Eye (tissue), 1 donor: ENCODE data around the gene LHX4.
"Not testable (repeated sequence)": the region's sequence is repeated elsewhere in the genome, so short reads cannot be mapped to it uniquely, and the experiment has no call there.

ENCODE experiments used
- DNase-seq: peaks from one replicate; pipeline ENCODE4 v3.0.0-alpha.2; 2015

LHX4 gene

GRCh38 chr1:180198196-180198595 lies 31.9 kb upstream of the LHX4 start:
- peak; percentile 55 for DNase-seq

DNA sequence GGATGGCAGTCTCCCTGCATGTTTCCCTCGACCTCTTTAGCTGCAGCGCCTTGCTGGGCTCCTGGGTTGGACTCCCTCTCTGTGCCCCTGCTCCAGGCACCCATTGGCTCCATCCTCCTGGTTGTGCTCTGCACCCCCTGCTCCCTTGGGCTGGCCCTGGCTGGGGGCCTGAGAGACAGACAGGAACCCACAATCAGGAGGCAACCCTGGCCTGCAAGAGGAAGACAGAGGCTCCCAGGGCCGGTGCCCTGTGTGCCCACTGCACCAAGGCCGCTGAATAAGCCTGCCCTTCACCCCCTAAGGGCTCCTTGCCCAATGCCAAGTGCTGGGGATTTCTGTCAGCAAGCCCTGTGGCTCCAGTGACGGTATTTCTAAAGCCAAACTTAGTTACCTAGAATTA lies 31.5 kb upstream of the LHX4 start:
- no peak for DNase-seq

GRCh38 chr1:180199018-180199417 lies 31.0 kb upstream of the LHX4 start:
- no peak for DNase-seq

DNA sequence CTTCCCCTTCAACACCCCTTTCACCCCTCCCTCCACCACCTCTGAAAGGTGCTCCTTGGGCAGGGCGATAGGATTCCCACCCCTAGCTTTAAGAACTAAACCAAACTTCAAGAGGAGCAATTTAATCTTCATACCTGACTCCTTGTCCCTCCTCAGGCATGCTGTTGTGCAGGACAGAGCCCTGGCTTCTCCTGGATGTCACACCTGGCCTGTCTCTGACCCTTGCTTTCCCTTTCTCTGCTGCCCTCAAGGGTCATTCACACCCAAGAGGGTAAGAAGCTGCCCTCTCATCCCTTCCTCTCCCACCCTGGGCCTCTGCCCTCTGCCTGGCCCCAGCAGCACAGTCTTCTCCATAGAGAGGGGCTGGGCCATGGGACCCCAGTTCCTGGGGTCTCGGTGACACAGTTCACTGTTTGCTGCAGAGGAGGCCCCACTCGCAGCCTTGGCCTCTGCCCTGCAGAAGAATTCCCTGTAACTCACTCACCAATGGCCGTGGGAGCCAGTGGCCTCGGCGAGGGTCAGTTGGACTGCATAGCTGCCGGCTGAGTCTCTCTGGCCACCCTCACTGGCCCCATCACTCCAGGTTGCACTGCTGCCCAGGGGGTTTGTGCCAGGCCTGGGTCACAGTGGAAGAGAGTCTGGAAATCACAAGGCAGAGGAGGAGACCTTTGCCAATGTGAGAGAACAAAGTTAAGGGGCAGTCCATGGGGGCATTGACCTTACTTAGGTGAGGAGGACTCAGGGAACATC lies 28.4 kb upstream of the LHX4 start:
- no peak for DNase-seq

DNA sequence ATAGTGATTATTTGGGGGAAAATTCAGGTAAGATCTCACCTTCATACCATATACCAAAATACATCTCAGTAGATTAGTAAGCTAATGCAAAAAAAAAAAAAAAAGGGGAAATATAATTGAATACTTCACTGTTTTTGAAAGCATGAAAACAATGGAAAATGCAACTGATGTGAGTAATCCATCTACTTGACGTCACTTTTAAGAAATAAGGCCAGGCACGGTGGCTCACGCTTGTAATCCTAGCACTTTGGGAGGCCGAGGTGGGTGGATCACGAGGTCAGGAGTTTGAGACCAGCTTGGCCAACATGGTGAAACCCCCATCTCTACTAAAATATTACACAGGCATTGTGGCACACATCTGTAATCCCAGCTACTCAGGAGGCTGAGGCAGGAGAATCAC lies 27.5 kb upstream of the LHX4 start:
- not testable (repeated sequence) for DNase-seq

DNA sequence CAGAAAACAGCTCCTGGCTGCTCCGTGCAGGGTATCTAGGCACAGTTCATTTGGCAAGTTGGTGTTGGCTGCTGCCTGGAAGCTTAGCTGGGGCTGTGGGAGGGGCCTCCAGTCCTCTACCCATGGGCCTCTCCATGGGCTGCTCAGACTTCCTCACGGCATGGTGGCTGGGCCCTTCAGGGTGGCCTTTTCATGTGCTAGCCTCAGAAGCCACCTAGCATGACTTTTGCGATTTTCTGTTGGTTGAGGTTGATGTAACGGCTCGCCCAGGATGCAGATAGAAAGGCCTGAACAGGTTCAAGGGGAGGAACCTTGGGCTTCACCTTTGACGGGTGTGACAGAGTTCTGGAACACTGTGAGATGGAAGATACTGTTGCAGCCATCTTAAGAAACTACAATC lies 25.8 kb upstream of the LHX4 start:
- DNase-seq, result no peak

DNA sequence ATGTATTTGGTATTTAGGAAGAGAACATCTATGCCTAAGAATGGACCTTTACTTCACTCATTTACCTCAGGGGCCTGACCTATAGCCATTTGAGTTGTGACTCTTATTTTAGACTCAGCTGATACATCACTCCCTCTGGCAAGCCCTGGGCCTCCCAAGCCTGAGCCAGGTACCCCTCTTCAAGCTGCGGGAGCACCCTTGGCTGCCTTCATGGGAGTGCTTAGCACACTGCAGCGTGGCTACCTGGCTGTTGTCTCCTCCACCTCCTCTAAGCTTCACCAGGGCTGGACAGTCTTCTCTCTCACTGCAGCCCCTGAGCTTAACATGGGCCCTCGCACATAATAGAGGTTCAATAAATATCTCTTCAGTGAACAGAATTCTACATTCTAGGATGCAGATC lies 23.5 kb upstream of the LHX4 start:
- no peak for DNase-seq

DNA sequence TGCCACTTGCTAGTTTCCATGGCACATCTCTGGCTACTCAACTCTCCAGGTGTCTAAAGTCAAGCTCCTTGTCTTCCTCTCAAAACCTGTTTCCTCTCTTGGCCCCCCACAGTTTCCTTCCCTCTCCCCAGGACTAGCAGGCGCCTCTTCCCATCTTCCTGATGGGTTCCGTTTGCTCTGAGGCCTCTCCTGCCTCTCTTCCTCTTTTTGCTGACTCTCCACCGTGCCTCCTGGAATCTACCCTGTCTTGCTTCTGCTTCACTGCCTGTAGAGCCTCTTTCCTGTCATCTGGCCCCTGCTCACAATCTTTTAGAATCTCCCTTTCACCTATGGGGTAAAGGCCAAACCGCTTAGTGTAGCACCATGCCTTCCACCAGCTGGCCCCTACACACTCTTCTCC lies 21.8 kb upstream of the LHX4 start:
- no peak for DNase-seq

DNA sequence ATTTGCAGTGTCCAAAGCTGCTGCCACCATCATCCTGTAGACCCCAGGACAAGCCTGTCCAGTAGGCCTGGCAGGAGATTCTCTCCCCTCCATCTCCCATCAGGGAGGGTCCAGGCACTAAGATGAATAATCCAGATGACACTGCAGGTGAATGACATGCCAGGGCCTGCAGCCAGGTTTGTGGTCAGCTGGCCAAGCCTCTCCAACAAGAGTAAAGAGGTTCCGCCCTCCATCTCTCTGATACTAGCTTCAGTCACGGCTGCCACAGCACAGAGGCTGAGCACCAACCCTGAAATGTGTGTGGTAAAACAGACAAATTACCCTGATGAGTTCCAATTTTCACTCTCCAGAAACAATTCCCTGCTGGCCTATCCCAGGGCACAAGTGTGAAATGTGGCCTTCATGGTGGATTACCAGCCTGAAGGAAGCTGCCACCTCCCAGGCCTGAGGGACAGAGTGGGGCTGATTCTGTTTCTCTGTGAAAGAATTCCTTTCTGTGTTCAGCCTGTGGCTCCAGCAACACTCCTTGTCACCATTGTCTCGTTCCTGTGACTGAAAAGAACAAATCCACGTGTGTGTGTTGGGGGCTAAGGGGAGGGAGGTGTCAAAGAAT lies 19.9 kb upstream of the LHX4 start:
- no peak for DNase-seq

- DNase-seq, result no peak
These were observed 18.8 kb upstream of the LHX4 start for GRCh38 chr1:180211156-180211859.

GRCh38 chr1:180211860-180212229 lies 18.2 kb upstream of the LHX4 start:
- DNase-seq, result no peak

- DNase-seq, result no peak
These were observed 16.5 kb upstream of the LHX4 start for GRCh38 chr1:180213401-180214170.

DNA sequence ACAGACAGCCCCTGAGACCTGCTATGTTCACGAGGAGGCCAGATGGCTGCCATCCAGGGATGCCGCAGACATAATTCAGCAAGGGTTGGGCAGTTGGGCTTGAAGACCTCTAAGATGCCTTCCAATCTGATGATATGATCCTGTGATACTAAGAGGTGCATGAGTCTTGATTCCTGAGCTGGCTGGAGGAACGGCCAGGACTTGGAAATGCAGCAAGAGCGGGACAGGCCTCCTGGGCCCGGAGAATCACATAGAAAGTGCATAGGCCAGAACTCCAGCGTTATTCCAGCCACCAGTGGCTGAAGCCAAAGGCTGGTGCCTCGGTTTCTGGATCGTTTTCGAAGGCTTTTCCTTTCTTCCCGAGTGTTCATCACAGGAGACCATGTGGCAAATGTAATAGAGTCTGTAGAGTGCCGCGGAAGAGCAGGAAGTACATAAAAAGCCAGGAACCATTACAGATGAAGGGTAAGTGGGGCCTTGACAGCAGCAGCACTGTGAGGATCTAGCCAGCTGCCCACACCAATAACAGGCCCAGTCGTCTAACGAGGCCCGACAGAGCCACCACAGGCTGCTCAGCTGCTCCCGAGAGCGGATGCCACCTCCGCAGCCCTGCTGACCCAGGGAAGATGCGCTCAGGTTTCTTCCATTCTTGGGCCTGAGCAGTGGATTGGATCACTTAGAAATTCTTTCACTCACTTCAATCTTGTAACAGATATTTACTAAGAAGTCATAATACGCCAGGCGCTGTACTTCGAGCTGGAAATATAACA lies 14.0 kb upstream of the LHX4 start:
- no peak for DNase-seq

DNA sequence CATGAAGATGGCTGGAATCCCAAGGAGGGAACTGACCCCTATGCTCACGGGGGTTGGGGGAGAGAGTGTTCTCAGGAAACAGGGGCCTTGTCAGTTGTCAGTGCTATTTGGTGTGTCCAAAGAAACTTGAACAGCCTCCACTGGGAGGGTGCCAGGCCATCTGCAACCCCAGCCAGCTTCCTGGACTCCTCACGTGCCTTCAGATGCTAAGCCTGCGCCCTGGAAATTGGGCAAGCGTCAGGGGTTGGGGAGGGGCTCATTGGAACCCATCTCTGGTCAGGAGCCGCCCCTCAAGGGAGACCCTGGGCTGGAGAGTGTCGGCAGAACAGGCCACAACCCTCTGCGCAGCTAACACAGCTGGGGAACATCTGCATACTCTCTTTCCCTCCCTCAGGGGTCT lies 13.1 kb upstream of the LHX4 start:
- no peak for DNase-seq

DNA sequence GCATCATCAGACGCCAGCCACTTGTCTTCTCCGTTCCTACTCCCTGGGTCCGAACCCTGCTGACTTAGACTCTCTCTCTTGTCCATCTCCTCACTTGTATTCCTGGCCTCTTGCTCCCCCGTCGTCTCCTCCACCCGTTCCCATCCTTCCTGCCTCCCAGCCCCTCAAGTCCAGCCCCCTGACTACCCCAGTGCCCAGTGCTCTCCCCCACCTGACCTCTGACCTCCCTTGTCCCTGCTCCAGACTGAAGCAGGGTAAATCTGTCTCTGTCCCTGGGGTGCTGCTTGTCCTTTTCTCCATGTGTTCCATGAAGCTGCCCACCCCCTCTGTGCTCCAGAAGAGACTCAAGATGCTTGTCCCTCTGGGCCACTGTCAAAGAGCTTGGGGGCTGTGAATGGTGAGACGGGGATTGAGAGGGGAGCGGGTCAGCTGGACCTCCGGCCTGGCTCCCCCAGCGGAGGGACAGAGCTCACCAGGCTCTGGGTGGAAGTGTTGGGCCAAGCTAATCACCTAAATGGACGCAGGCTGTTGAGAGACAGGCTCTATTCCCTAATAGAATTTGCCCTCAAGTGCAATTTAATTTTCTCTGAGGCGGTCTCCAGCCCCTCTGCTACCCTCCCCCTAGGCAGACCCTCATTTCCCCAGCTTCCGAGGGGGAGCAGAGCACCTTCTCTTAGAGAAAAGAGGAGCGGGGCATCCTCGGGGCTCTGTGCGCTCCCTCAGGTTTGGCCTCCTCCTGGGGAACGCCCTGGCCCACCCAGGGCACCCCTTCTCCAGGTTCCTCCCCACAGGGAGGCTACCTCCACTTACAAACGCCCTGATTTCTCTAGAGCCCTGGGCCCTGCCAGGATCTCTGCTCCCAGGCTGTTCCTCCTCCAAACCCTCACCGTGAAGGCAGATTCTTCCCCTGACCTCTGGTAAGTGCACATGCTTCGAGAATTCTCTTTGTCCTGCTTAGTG lies 11.0 kb upstream of the LHX4 start:
- DNase-seq, result no peak

DNA sequence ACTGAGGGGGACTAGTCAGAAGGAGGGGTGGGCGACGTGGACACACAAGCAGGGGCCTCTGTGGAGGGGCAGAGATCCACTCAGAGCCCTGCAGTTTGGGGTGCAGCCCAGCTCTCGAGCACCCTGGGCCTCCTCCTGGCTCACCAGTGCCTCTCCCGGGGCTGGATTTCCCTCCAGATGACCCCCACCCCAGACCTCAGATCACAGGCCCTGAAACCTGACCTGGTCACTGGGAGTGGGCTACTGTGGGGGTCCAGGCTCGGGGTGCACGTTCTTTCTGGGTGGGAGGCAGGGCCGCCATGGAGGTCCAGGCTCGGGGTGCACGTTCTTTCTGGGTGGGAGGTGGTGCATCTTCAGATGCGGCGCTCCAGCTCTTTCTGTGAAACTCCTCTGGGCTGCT lies 10.3 kb upstream of the LHX4 start:
- DNase-seq, result no peak

DNA sequence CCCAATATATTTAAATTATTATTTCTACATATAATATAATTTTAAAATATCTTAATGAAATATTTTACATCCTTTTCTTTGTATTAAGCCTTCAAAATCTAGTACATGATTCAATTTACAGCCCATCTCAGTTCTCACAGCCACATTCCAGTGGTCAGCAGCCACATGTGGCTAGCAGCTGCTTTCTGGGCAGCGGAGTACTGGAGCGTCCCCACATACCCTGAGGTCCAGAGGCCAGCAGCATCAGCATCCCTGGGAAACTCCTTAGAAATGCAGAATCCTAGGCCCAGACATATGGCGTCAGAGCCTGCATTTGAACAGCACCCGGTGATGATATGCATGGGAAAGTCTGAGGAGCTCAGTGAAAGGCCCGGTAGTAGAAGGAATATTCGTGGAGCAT lies 8.6 kb upstream of the LHX4 start:
- no peak for DNase-seq

DNA sequence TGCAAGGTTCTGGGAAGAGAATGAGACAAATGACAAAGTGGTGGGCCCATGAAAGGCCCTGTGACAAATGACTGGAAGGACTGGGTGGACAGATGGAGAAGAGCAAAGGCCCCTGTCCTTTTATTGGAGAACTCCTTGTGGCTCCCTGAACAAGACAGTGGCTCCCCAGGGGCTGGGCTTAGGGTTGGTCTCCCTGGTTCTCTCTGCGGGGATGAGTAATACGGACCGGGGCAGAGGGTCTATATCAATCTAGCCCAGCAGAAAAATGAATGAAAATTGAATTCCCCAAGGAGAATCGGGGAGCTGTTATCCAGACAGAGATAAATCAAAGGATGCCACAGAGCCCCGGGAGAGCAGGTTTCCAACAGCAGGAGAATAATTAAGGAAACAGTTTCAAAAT lies 5.2 kb upstream of the LHX4 start:
- no peak for DNase-seq

- no peak for DNase-seq
These were observed 4.7 kb upstream of the LHX4 start for GRCh38 chr1:180225403-180225802.

- DNase-seq, result peak; percentile 43
These were observed 2.0 kb upstream of the LHX4 start for GRCh38 chr1:180227861-180228647.
